ENCODE data around the gene MEI4.

MEI4 gene

GRCh38 chr6:77844822-77845221, 192.0 kb downstream of the MEI4 start:
- Histone ChIP-seq H3K4me3 (ENCODE audit: low read length, poor library complexity, severe bottlenecking) (no peak overlapping the region), H3K9me3 (ENCODE audit: insufficient read depth, low read depth, low read length) (no peaks in the 10 kb centered on the region), H3K79me2 (ENCODE audit: insufficient read depth, low read length) (no peaks in the 10 kb centered on the region), H3K9me2 (replicated peaks; ENCODE audit: low read depth, low read length) (no peaks in the 10 kb centered on the region), H4K20me1 (ENCODE audit: insufficient read depth, low read length, poor library complexity, severe bottlenecking) (no peaks in the 10 kb centered on the region), H3F3A (ENCODE audit: low read depth) (no peaks in the 10 kb centered on the region), H2AFZ (ENCODE audit: low read length) (no peak overlapping the region), H3K27me3 (ENCODE audit: insufficient read depth, low read length, poor library complexity, severe bottlenecking) (no peaks in the 10 kb centered on the region), H3K4me2 (ENCODE audit: low read depth, low read length, poor library complexity, severe bottlenecking) (no peak overlapping the region), H3K9ac (ENCODE audit: low read depth, low read length, poor library complexity, severe bottlenecking) (no peak overlapping the region), H3K36me3 (ENCODE audit: insufficient read depth, low read length) (no peaks in the 10 kb centered on the region), H3K4me1 (ENCODE audit: insufficient read depth, low read length, poor library complexity, severe bottlenecking) (no peaks in the 10 kb centered on the region)
- TF ChIP-seq CTCF (conservative IDR thresholded peaks at IDR 0.05; ENCODE audit: low read length): no peak
- TF ChIP-seq EZH2phosphoT487 (IDR thresholded peaks at IDR 0.05; ENCODE audit: borderline replicate concordance): no peak

- H3K4me2 ChIP-seq (ENCODE audit: low read depth, low read length, poor library complexity, severe bottlenecking): no peak overlapping the region
- H3K9me3 ChIP-seq (ENCODE audit: insufficient read depth, low read depth, low read length): no peaks in the 10 kb centered on the region
- H2AFZ ChIP-seq (ENCODE audit: low read length): no peak overlapping the region
- TF ChIP-seq CTCF (conservative IDR thresholded peaks at IDR 0.05; ENCODE audit: low read length) (no peak), EZH2phosphoT487 (IDR thresholded peaks at IDR 0.05; ENCODE audit: borderline replicate concordance) (no peak)
- no peaks in the 10 kb centered on the region for H3F3A ChIP-seq (ENCODE audit: low read depth)
- H3K79me2 ChIP-seq (ENCODE audit: insufficient read depth, low read length): no peaks in the 10 kb centered on the region
- no peaks in the 10 kb centered on the region for H3K9me2 ChIP-seq (replicated peaks; ENCODE audit: low read depth, low read length)
- H3K4me3 ChIP-seq (ENCODE audit: low read length, poor library complexity, severe bottlenecking): no peak overlapping the region
- H3K36me3 ChIP-seq (ENCODE audit: insufficient read depth, low read length): no peaks in the 10 kb centered on the region
- no peaks in the 10 kb centered on the region for H3K4me1 ChIP-seq (ENCODE audit: insufficient read depth, low read length, poor library complexity, severe bottlenecking)
- no peaks in the 10 kb centered on the region for H4K20me1 ChIP-seq (ENCODE audit: insufficient read depth, low read length, poor library complexity, severe bottlenecking)
- H3K9ac ChIP-seq (ENCODE audit: low read depth, low read length, poor library complexity, severe bottlenecking): no peak overlapping the region
- H3K27me3 ChIP-seq (ENCODE audit: insufficient read depth, low read length, poor library complexity, severe bottlenecking): no peaks in the 10 kb centered on the region
Observed at GRCh38 chr6:77853401-77853800, 200.6 kb downstream of the MEI4 start.

- Histone ChIP-seq H3K27me3 (ENCODE audit: insufficient read depth, low read length, poor library complexity, severe bottlenecking) (no peaks in the 10 kb centered on the region), H3K9me2 (replicated peaks; ENCODE audit: low read depth, low read length) (no peaks in the 10 kb centered on the region), H3K79me2 (ENCODE audit: insufficient read depth, low read length) (no peaks in the 10 kb centered on the region), H3F3A (ENCODE audit: low read depth) (no peaks in the 10 kb centered on the region), H4K20me1 (ENCODE audit: insufficient read depth, low read length, poor library complexity, severe bottlenecking) (no peaks in the 10 kb centered on the region), H3K9ac (ENCODE audit: low read depth, low read length, poor library complexity, severe bottlenecking) (no peak overlapping the region), H3K9me3 (ENCODE audit: insufficient read depth, low read depth, low read length) (no peaks in the 10 kb centered on the region), H3K4me3 (ENCODE audit: low read length, poor library complexity, severe bottlenecking) (no peak overlapping the region), H3K36me3 (ENCODE audit: insufficient read depth, low read length) (no peaks in the 10 kb centered on the region), H3K4me1 (ENCODE audit: insufficient read depth, low read length, poor library complexity, severe bottlenecking) (no peaks in the 10 kb centered on the region), H3K4me2 (ENCODE audit: low read depth, low read length, poor library complexity, severe bottlenecking) (no peak overlapping the region), H2AFZ (ENCODE audit: low read length) (no peak overlapping the region)
- no peak for TF ChIP-seq EZH2phosphoT487 (IDR thresholded peaks at IDR 0.05; ENCODE audit: borderline replicate concordance)
- TF ChIP-seq CTCF (conservative IDR thresholded peaks at IDR 0.05; ENCODE audit: low read length): no peak
Observed at GRCh38 chr6:77856391-77856790, 203.6 kb downstream of the MEI4 start.
